Caco-2 (cell line): ENCODE results near the gene SORCS2. TPM values are rescaled to one million over a fixed set of nuclear protein-coding genes. Genes with fewer than 3 reads are reported as not detected.
A peak's percentile ranks its signal among the peaks of the same experiment; 100 is the strongest.

Experiments used
- BruUV-seq: library from RNA; stranded (reverse); fragments of 400-500 nt; replicated peaks from 2 replicates; lab custom pipeline; 2021; lab: Mats Ljungman, UMichigan
- CTCF ChIA-PET: fragments of 300-600 bp; sonication (Branson Sonifier 250); formaldehyde crosslinking; loops from one replicate; lab custom pipeline; 2022; ENCODE audit warnings: antibody characterized with exemption; lab: Charles Lee
- POLR2A ChIA-PET: fragments of 300-600 bp; sonication (Branson Sonifier 250); formaldehyde crosslinking; loops from one replicate; lab custom pipeline; 2022; ENCODE audit warnings: antibody characterized with exemption; lab: Charles Lee
- DNase-seq, 2 experiments: peaks; one replicate each; pipeline versions ENCODE4 v3.0.0 to v3.0.0-alpha.2; 2020 to 2022
- H3K27me3 ChIP-seq: replicated peaks from 2 replicates; pipeline ENCODE4 v1.6.0; 2011; ENCODE audit warnings: low read length; ENCODE audit not compliant: control insufficient read depth, insufficient read depth
- H3K36me3 ChIP-seq: 2 replicates; pipeline ENCODE4 v1.5.1; 2011; ENCODE audit warnings: low read length; ENCODE audit not compliant: control insufficient read depth, insufficient read depth
- H3K4me1 ChIP-seq: fragments of 250-450 bp; sonication (Bioruptor Pico); 2 replicates; pipeline ENCODE4 v1.5.1; 2020; ENCODE audit warnings: mild to moderate bottlenecking
- H3K4me3 ChIP-seq: 2 replicates; pipeline ENCODE4 v1.5.1; 2011; ENCODE audit warnings: low read depth, mild to moderate bottlenecking, control low read depth, low read length
- H3K9me3 ChIP-seq: fragments of 250-450 bp; sonication (Bioruptor Pico); 2 replicates; pipeline ENCODE4 v1.5.1; 2020; ENCODE audit warnings: mild to moderate bottlenecking, moderate library complexity
- H3K27ac Mint-ChIP-seq: one replicate; pipeline ENCODE4 v1.8.0; 2022; ENCODE audit warnings: mixed read lengths; ENCODE audit not compliant: unreplicated experiment
- H3K27me3 Mint-ChIP-seq: one replicate; pipeline ENCODE4 v1.8.0; 2022; ENCODE audit warnings: mixed read lengths; ENCODE audit not compliant: insufficient read depth, unreplicated experiment
- H3K36me3 Mint-ChIP-seq: one replicate; pipeline ENCODE4 v1.8.0; 2022; ENCODE audit warnings: mild to moderate bottlenecking, mixed read lengths; ENCODE audit not compliant: insufficient read depth, unreplicated experiment
- H3K4me1 Mint-ChIP-seq: one replicate; pipeline ENCODE4 v1.8.0; 2022; ENCODE audit warnings: low read depth, mixed read lengths; ENCODE audit not compliant: unreplicated experiment
- H3K4me3 Mint-ChIP-seq: one replicate; pipeline ENCODE4 v1.8.0; 2022; ENCODE audit warnings: mild to moderate bottlenecking, moderate library complexity, mixed read lengths; ENCODE audit not compliant: unreplicated experiment
- H3K9me3 Mint-ChIP-seq: one replicate; pipeline ENCODE4 v1.8.0; 2022; ENCODE audit warnings: mixed read lengths; ENCODE audit not compliant: unreplicated experiment
- CTCF ChIP-seq, 2 experiments: fragments of 200-600 bp in 1 of 2; IDR thresholded peaks; 1 replicate in 1 of 2; 2 replicates in 1 of 2; pipeline versions ENCODE4 v1.5.1 to v1.8.0; 2011 to 2022; ENCODE audit warnings: antibody characterized with exemption in 1 of 2, control low read depth in 1 of 2, inconsistent platforms in 1 of 2, low read depth in 1 of 2, low read length in 1 of 2, mild to moderate bottlenecking in 1 of 2, moderate library complexity in 1 of 2; ENCODE audit not compliant: insufficient read depth in 1 of 2, severe bottlenecking in 1 of 2, unreplicated experiment in 1 of 2
- intact Hi-C: fragments of 100-400 bp; cut with micrococcal nuclease; formaldehyde crosslinking; loops from one replicate; pipeline ENCODE4 v1.10.0; 2022; ENCODE audit not compliant: unreplicated experiment
- total RNA-seq: library from RNA; stranded (reverse); gene quantifications from 2 replicates; pipeline ENCODE4 v1.2.3, GENCODE V29; 2022

Gene SORCS2
- total RNA-seq, 1 experiment from 2014 or later = 1.6 TPM

GRCh38 chr4:7769396-7770223 is 577.3 kb downstream of the SORCS2 start:
- Mint-ChIP-seq H3K4me3 (no peak overlapping the region), H3K27me3 (no peaks in the 10 kb centered on the region), H3K27ac (peak overlapping the region; percentile 76), H3K4me1 (peaks cover 24% of the 10 kb centered on the region), H3K9me3 (no peaks in the 10 kb centered on the region), H3K36me3 (peaks cover 51% of the 10 kb centered on the region)
- no TSS peak for BruUV-seq
- Histone ChIP-seq H3K9me3 (no peaks in the 10 kb centered on the region), H3K4me3 (no peak overlapping the region), H3K27me3 (no peaks in the 10 kb centered on the region), H3K4me1 (no peaks in the 10 kb centered on the region), H3K36me3 (no peaks in the 10 kb centered on the region; the same call in 1 of the 2 replicates)
- no peak for DNase-seq
- ChIA-PET POLR2A (no interaction called here), CTCF (interaction anchor here (0.6 to 1.8 kb wide), 4 partner anchors 26 to 1104 kb away, joined by 3 to 19 read pairs (median 4); no protein-coding TSS in a partner anchor)
- no peak for TF ChIP-seq CTCF (IDR thresholded peaks at IDR 0.05; ENCODE audit: insufficient read depth in 1 of 2, low read depth in 1 of 2, low read length in 1 of 2, severe bottlenecking in 1 of 2, unreplicated experiment in 1 of 2)
- intact Hi-C loops = loop anchor here (1.0 kb wide), 2 partner anchors 33 to 75 kb away; no protein-coding TSS in a partner anchor

- Histone ChIP-seq H3K9me3 (no peaks in the 10 kb centered on the region), H3K4me1 (no peaks in the 10 kb centered on the region), H3K4me3 (no peak overlapping the region), H3K27me3 (no peaks in the 10 kb centered on the region), H3K36me3 (no peaks in the 10 kb centered on the region; the same call in 1 of the 2 replicates)
- CTCF ChIA-PET = interaction anchor here (0.6 to 1.8 kb wide), 3 partner anchors 25 to 1105 kb away, joined by 3 to 19 read pairs (median 3); no protein-coding TSS in a partner anchor
- peak; percentile 51 to 68 for DNase-seq
- TF ChIP-seq CTCF (IDR thresholded peaks at IDR 0.05; ENCODE audit: insufficient read depth in 1 of 2, low read depth in 1 of 2, low read length in 1 of 2, severe bottlenecking in 1 of 2, unreplicated experiment in 1 of 2) = peak; percentile 62 to 68
- Mint-ChIP-seq H3K4me3 (no peak overlapping the region), H3K4me1 (peaks cover 24% of the 10 kb centered on the region), H3K9me3 (no peaks in the 10 kb centered on the region), H3K27ac (peak overlapping the region; percentile 76), H3K27me3 (no peaks in the 10 kb centered on the region), H3K36me3 (peaks cover 55% of the 10 kb centered on the region)
- BruUV-seq = no TSS peak
- POLR2A ChIA-PET = no interaction called here
- intact Hi-C loops = loop anchor here (1.0 kb wide), 2 partner anchors 32 to 74 kb away; no protein-coding TSS in a partner anchor
Measured at GRCh38 chr4:7770224-7771050, 578.1 kb downstream of the SORCS2 start.

- peaks cover 55% of the 10 kb centered on the region for H3K36me3 Mint-ChIP-seq
Measured at GRCh38 chr4:7771056-7771455, 578.7 kb downstream of the SORCS2 start.

More at GRCh38 chr4:7771056-7771455, 578.7 kb downstream of the SORCS2 start:
- H3K4me1 ChIP-seq = no peaks in the 10 kb centered on the region
- H3K27ac Mint-ChIP-seq = no peak overlapping the region
- TF ChIP-seq CTCF (IDR thresholded peaks at IDR 0.05; ENCODE audit: insufficient read depth in 1 of 2, low read depth in 1 of 2, low read length in 1 of 2, severe bottlenecking in 1 of 2, unreplicated experiment in 1 of 2) = no peak
- H3K4me3 Mint-ChIP-seq = no peak overlapping the region
- H3K27me3 Mint-ChIP-seq = no peaks in the 10 kb centered on the region
- no peak for DNase-seq
- peaks cover 24% of the 10 kb centered on the region for H3K4me1 Mint-ChIP-seq
- BruUV-seq = no TSS peak
- H3K9me3 ChIP-seq = no peaks in the 10 kb centered on the region
- no peaks in the 10 kb centered on the region; the same call in 1 of the 2 replicates for H3K36me3 ChIP-seq
- ChIA-PET CTCF (interaction anchor here (1.2 to 1.8 kb wide), 2 partner anchors 25 to 31 kb away, joined by 3 to 19 read pairs; no protein-coding TSS in a partner anchor), POLR2A (no interaction called here)
- no peak overlapping the region for H3K4me3 ChIP-seq
- intact Hi-C loops = no loop called here
- H3K9me3 Mint-ChIP-seq = no peaks in the 10 kb centered on the region
- no peaks in the 10 kb centered on the region for H3K27me3 ChIP-seq
